Activated naive CD8-positive, alpha-beta T cell treated with anti-CD3 and anti-CD28 coated beads, Interleukin-2, amount 10 ng/mL, durations not matched to agents 7 days and 5 days (primary cell): ENCODE results near the gene CD200. TPM values are rescaled to one million over a fixed set of nuclear protein-coding genes. Genes with fewer than 3 reads are reported as not detected.

Experiments used
- ATAC-seq: fragments of 150-1000 bp; cut with Tn5 transposase; one replicate; pipeline ENCODE4 v1.10.0; 2021; ENCODE audit warnings: low read depth, moderate library complexity
- POLR2A ChIA-PET: fragments of 350-600 bp; sonication (Branson Sonifier 250); formaldehyde crosslinking; loops from one replicate; lab custom pipeline; 2021; ENCODE audit warnings: antibody characterized with exemption; lab: Charles Lee
- DNase-seq: peaks from one replicate; pipeline ENCODE4 v3.0.0; 2021
- H3K27ac Mint-ChIP-seq: one replicate; pipeline ENCODE4 v1.8.0; 2022; ENCODE audit warnings: mild to moderate bottlenecking, mixed read lengths
- H3K27me3 Mint-ChIP-seq: one replicate; pipeline ENCODE4 v1.8.0; 2022; ENCODE audit warnings: mild to moderate bottlenecking, moderate library complexity, mixed read lengths
- H3K36me3 Mint-ChIP-seq: one replicate; pipeline ENCODE4 v1.8.0; 2021; ENCODE audit warnings: mild to moderate bottlenecking, mixed read lengths
- H3K4me1 Mint-ChIP-seq: one replicate; pipeline ENCODE4 v1.8.0; 2021; ENCODE audit warnings: mixed read lengths
- H3K4me3 Mint-ChIP-seq: one replicate; pipeline ENCODE4 v1.8.0; 2022; ENCODE audit warnings: mild to moderate bottlenecking, moderate library complexity, mixed read lengths
- H3K9me3 Mint-ChIP-seq: one replicate; pipeline ENCODE4 v1.8.0; 2021; ENCODE audit warnings: mixed read lengths
- total RNA-seq, 2 experiments: library from RNA; stranded (reverse); gene quantifications; one replicate each; pipeline ENCODE4 v1.2.3, GENCODE V29; 2021

CD200 gene
- total RNA-seq, 2 experiments from 2014 or later = 1.7 to 2.1 TPM

DNA sequence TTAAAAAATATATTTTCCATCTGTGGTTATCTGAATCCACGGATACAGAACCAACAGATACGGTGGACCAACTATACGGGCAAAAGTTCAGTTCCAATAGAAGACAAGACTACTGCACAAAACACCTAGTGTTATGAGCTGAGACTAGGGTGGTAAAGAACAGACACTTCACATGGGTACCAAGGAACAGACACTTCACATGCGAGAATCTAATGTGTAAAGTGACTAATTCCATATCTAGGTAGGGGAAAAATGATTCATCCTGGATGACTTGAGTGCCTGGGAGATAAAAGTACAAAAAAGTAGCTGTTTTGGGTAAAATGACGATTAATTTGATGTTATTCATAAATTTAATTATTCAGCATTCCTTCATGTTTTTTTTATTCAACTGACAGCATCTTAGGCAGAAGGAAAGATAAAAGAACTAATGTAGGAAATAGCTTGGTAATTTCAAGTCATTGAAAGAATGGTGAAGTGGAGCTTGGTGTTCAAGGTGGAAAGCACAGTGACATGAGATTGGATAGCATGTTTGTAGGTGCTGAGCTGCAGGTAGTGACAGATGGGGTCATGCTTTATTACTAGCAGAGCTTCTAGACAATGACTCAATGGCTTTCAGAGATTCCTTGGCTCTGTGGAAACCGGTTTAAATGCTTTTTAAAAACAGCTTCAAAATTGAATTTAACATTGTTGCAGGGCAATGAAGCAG is 5.2 kb downstream of the CD200 start:
- Mint-ChIP-seq H3K4me1 (peaks cover 33% of the 10 kb centered on the region), H3K4me3 (no peak overlapping the region), H3K27ac (no peak overlapping the region), H3K27me3 (no peaks in the 10 kb centered on the region), H3K36me3 (peaks cover 7% of the 10 kb centered on the region), H3K9me3 (no peaks in the 10 kb centered on the region)
- no peak for ATAC-seq
- no peak for DNase-seq
- POLR2A ChIA-PET = interaction anchor here (0.9 kb wide), 1 partner anchor 162 kb away, joined by 3 read pairs; no protein-coding TSS in a partner anchor

DNA sequence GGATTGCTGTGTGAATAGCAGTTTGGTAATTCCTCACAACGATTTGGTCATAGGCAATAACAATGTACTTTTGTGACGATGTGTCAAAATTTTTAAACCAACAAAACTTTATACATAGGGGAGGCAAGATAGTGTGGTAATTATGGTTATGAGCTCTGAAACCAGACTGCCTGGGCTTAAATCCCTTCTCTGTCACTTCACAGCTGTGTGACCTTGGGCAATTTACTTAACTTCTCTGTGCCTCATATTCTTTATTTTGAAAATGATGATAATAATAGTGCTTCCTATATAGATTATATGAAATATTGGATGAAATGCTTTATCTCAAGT is 5.7 kb downstream of the CD200 start:
- Mint-ChIP-seq H3K4me1 (peaks cover 30% of the 10 kb centered on the region), H3K36me3 (peaks cover 8% of the 10 kb centered on the region)
- no peak for ATAC-seq

DNA sequence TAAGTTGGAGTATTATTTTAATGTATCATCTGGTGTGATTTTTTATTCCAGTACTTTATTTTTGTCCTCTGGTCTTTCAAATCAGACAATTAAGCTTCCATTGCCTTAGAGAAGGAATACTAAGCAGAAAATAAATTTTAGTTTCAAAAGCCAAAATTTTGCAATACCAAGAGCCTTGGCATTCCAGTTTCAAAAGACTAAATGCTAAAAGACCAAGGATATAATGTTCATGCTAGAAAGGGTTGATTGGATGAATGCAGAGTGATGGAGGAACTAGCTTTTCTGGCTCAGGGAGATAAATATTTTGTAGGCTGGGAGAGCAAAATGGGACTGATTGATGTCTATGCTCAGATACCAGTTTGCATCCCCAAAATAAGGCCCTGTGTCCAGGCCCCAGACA is 6.2 kb downstream of the CD200 start:
- H3K4me3 Mint-ChIP-seq = no peak overlapping the region
- no peak for ATAC-seq

More for the DNA sequence above, 5.7 kb downstream of the CD200 start:
- no peak overlapping the region for H3K27ac Mint-ChIP-seq
- H3K27me3 Mint-ChIP-seq = no peaks in the 10 kb centered on the region
- no peaks in the 10 kb centered on the region for H3K9me3 Mint-ChIP-seq
- H3K4me3 Mint-ChIP-seq = no peak overlapping the region
- POLR2A ChIA-PET = interaction anchor here (0.9 kb wide), 1 partner anchor 161 kb away, joined by 3 read pairs; no protein-coding TSS in a partner anchor
- DNase-seq = no peak

DNA sequence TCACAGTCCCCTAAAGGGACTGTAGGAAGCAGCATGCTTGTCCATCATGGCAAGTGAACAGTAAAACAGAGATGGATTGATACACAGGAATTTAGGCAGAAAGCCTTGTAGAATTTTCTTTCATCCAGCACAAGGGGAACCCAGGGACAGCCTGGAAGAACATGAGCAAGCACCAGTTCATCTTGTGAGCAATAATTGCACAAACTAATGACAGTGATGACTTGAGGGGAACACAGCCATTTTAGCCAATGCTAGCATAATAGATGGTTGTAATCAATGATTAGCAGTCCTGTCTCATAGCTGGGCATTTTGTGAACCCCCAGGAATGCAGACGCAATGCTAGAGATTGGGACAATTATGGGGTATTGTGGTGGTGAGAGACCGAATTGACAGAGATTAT is 6.7 kb downstream of the CD200 start:
- H3K4me1 Mint-ChIP-seq = peaks cover 21% of the 10 kb centered on the region
- H3K4me3 Mint-ChIP-seq = no peak overlapping the region
- peaks cover 13% of the 10 kb centered on the region for H3K36me3 Mint-ChIP-seq
- ATAC-seq (no peak), DNase-seq (no peak)
- H3K27me3 Mint-ChIP-seq = no peaks in the 10 kb centered on the region
- POLR2A ChIA-PET = no interaction called here
- H3K9me3 Mint-ChIP-seq = no peaks in the 10 kb centered on the region
- no peak overlapping the region for H3K27ac Mint-ChIP-seq

More for the DNA sequence above, 6.2 kb downstream of the CD200 start:
- Mint-ChIP-seq H3K27ac (no peak overlapping the region), H3K4me1 (peaks cover 25% of the 10 kb centered on the region), H3K27me3 (no peaks in the 10 kb centered on the region), H3K9me3 (no peaks in the 10 kb centered on the region), H3K36me3 (peaks cover 10% of the 10 kb centered on the region)
- no peak for DNase-seq
- POLR2A ChIA-PET = no interaction called here

DNA sequence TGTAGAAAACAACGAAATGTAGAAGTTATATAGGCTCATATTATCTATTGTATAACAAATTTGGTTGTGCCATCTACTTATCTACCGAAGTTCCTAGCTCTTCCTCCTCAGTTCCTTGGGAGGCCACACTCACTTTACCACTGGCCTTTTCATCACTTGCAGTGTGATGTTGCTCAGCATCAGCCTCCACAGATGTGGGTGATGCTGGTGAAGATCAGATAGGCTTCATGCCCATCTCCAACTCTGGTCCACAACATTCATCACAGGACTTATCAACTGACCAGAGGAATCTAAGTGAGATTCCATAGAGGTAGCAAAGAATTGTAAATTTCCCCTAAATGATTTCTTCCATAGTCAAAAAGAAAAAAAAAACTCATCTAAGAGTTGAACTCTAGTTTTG is 8.4 kb downstream of the CD200 start:
- POLR2A ChIA-PET = no interaction called here
- Mint-ChIP-seq H3K36me3 (peaks cover 27% of the 10 kb centered on the region), H3K9me3 (no peaks in the 10 kb centered on the region), H3K27me3 (no peaks in the 10 kb centered on the region), H3K27ac (no peak overlapping the region), H3K4me3 (no peak overlapping the region), H3K4me1 (peaks cover 12% of the 10 kb centered on the region)
- no peak for DNase-seq
- ATAC-seq = no peak

DNA sequence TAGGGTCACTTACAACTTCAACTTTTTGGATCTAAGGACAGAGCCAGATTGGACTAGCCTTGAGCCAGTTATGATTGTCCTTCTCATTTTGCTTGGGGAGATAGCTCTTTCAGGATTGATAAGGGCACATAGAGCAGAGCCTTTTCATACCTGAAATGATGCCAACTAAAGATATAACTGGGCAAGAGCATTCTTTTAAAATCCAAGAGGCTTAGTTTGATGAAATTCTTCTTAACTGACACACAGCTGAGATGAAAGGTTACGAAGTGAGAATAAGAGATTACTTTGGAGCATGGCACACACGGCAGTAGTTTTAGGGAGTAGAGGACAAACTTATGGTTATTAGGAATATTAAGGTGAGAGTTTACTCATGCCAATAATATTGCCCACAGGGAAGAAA is 12.7 kb downstream of the CD200 start:
- Mint-ChIP-seq H3K27ac (no peak overlapping the region), H3K36me3 (peaks cover 40% of the 10 kb centered on the region), H3K27me3 (no peaks in the 10 kb centered on the region), H3K9me3 (no peaks in the 10 kb centered on the region), H3K4me3 (no peak overlapping the region), H3K4me1 (peaks cover 12% of the 10 kb centered on the region)
- POLR2A ChIA-PET = no interaction called here
- DNase-seq = no peak
- no peak for ATAC-seq

DNA sequence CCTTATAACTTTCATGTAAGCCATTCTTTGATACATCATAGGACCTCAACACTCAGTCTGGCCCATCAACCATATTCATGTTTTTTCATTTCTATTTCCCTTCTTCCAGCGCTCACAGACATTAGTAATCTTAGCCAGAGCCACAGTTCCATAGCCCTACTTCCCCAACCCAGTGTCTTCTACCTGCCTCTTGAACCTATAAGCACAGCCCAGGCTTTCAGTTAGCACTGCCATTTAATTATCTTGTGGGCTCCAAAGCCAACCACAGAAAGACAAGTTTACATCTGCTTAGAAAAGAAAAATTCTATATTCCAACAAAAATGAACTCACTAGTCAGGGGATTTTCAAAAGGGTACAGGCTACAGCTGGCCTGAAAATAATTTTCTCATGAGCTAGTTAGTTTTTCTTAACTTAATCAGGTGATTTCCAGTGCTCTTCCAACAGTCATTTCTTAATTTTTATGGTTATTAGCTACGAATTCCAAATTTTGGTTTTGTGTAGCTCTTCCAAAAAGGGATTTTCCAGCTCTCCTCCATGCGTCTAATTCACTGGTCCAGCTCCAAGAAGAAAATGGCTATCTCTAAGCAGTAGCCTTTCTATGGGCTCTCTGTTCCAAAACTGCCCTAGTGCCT is 13.7 kb downstream of the CD200 start:
- Mint-ChIP-seq H3K9me3 (no peaks in the 10 kb centered on the region), H3K4me1 (peaks cover 7% of the 10 kb centered on the region), H3K36me3 (peaks cover 40% of the 10 kb centered on the region), H3K4me3 (no peak overlapping the region), H3K27ac (no peak overlapping the region), H3K27me3 (no peaks in the 10 kb centered on the region)
- DNase-seq (no peak), ATAC-seq (no peak)
- POLR2A ChIA-PET = no interaction called here

DNA sequence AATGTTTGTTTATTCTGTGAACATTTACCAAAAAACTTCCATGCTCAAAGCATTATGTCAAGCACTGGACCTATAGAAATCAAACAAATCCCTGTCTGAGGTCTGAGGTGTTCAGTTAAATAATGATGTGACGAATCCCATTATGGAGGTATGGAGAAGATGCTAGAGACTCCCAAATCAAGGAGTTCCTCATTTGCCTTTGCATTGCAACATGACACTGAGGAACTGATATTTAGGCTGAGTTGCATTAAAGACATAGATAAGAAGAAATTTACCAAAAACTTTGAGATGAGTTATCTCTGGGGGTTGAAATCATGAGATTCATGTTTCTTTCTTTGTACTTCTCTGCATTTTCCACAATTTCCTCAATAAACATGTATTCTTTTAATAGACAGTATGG is 16.0 kb downstream of the CD200 start:
- DNase-seq (no peak), ATAC-seq (no peak)
- no peak overlapping the region for H3K4me3 Mint-ChIP-seq
- H3K27me3 Mint-ChIP-seq = no peaks in the 10 kb centered on the region
- POLR2A ChIA-PET = no interaction called here
- H3K36me3 Mint-ChIP-seq = peaks cover 33% of the 10 kb centered on the region
- H3K9me3 Mint-ChIP-seq = no peaks in the 10 kb centered on the region
- peaks cover 5% of the 10 kb centered on the region for H3K4me1 Mint-ChIP-seq
- H3K27ac Mint-ChIP-seq = no peak overlapping the region

DNA sequence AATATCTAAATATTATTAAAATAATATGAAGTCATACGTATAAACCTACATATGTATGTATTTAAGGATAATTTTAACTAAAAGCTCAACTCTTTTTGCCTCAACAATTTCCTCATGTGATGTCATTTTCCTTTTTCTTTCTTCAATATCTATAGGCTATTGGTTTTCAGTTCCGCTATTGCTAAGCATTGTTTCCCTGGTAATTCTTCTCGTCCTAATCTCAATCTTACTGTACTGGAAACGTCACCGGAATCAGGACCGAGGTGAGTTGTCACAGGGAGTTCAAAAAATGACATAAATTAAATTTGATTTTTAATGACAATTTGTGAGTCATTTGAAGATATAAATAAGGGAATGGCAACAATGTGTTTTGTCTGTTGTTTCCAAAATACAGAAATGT is 16.6 kb downstream of the CD200 start:
- H3K4me1 Mint-ChIP-seq = peaks cover 5% of the 10 kb centered on the region
- POLR2A ChIA-PET = no interaction called here
- no peak for ATAC-seq
- no peak overlapping the region for H3K27ac Mint-ChIP-seq
- peaks cover 30% of the 10 kb centered on the region for H3K36me3 Mint-ChIP-seq
- H3K9me3 Mint-ChIP-seq = no peaks in the 10 kb centered on the region
- DNase-seq = no peak
- H3K27me3 Mint-ChIP-seq = no peaks in the 10 kb centered on the region
- H3K4me3 Mint-ChIP-seq = no peak overlapping the region

DNA sequence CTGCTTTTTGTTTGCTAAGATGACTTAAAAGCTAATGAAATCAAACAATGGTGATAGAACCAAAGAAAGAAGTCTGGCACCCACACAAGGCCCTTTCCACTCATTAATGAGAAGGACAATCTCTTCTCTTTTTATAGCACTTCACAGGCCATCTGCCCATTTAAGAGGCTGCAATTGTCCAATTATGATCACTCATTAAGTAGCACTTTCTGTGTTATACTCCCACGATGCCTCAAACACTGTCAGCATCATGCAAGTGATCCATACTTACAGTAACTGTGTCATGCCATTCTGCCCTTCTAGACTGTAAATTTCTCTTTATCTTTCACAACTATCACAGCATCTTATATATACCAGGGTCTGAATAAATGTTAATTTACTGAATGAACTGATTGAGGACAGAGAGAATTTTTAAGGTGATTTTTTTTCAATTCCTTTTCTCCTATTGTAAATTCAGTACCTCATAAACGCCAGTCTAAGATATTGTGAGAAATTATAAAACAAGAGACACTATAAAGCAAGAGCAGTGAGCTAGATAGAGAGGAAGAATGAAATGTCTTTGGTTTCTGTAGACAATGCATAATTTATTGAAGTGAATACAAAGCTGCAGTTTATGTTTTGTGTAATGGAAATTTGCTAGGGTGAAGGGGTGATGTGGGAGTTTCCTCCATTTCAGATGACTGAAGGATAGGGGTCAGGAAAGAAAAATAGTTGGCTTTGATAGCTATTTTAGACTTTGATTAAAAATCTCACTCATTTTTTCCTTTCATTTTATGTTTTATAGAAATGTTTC is 17.3 kb downstream of the CD200 start:
- Mint-ChIP-seq H3K4me3 (no peak overlapping the region), H3K36me3 (peaks cover 25% of the 10 kb centered on the region), H3K27ac (no peak overlapping the region), H3K27me3 (no peaks in the 10 kb centered on the region), H3K9me3 (no peaks in the 10 kb centered on the region), H3K4me1 (peaks cover 5% of the 10 kb centered on the region)
- POLR2A ChIA-PET = no interaction called here
- ATAC-seq = no peak
- no peak for DNase-seq

DNA sequence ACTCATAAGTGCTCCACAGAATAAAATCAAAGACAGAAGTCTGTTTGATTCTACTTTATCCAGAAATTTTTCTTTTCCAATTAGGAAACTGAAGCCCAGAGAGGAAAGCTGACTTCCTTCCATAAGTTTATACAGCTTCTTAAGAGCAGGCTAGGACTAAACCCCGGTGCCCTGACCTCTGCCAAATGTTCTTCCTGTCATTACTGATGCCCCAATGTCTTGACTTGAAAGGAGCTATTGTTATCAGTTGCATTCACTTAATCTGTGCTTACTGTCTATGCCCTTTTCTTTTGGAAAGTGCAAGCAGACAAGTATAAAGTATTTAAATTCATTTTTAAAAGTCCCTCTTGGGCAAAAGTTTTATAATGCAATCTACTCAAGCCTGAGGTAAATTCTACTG is 18.1 kb downstream of the CD200 start:
- Mint-ChIP-seq H3K27ac (no peak overlapping the region), H3K4me3 (no peak overlapping the region), H3K27me3 (no peaks in the 10 kb centered on the region), H3K9me3 (no peaks in the 10 kb centered on the region), H3K4me1 (peaks cover 5% of the 10 kb centered on the region), H3K36me3 (peaks cover 19% of the 10 kb centered on the region)
- no peak for DNase-seq
- ATAC-seq = no peak
- POLR2A ChIA-PET = no interaction called here

DNA sequence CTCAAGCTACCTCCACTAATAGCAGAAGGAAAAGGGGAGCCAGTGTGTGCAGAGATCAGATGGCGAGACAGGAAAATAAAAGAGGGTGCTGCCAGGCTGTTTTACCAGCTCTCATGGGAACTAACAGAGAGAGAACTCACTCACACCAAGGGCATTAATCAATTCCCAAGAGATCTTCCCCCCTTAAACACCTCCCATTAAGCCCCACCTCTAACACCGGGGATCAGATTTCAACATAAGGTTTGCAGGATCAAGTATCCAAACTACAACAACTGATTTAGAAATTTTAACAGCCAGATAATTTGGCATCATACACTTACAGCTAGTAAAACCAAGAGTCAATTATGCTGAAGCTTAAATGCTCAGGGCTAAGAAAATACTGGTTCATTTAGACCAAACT is 18.9 kb downstream of the CD200 start:
- Mint-ChIP-seq H3K4me1 (peaks cover 5% of the 10 kb centered on the region), H3K36me3 (peaks cover 13% of the 10 kb centered on the region), H3K27me3 (no peaks in the 10 kb centered on the region), H3K27ac (no peak overlapping the region), H3K9me3 (no peaks in the 10 kb centered on the region), H3K4me3 (no peak overlapping the region)
- no peak for ATAC-seq
- no peak for DNase-seq
- POLR2A ChIA-PET = no interaction called here

DNA sequence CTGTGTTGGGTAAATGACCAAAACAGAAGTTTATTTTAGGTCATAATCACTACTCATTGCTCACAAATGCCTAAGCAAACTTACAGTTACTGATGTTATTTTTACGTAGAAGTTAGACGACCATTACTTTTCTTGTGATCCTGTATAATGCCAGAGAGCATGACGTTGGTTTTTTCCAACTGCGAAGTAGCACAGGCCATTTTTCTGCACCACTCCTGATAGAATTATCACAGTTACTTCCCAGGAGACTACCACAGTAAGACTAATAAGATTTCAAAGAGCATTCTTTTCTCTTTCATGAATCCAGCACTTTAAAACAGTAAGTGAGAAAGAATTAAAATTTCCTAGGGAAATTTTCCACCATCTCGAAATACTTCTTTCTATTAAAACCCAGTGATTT is 19.8 kb downstream of the CD200 start:
- DNase-seq = no peak
- Mint-ChIP-seq H3K4me3 (no peak overlapping the region), H3K27me3 (no peaks in the 10 kb centered on the region), H3K9me3 (no peaks in the 10 kb centered on the region), H3K36me3 (peaks cover 5% of the 10 kb centered on the region), H3K4me1 (peaks cover 4% of the 10 kb centered on the region), H3K27ac (no peak overlapping the region)
- POLR2A ChIA-PET = no interaction called here
- ATAC-seq = no peak
